AG09319 (cell line): ENCODE results near the gene TMEM161A.
"Not testable (repeated sequence)": the region's sequence is repeated elsewhere in the genome, so short reads cannot be mapped to it uniquely, and the experiment has no call there.

Source experiments
- DNase-seq: peaks from one replicate; pipeline ENCODE4 v3.0.0-alpha.2; 2010; ENCODE audit warnings: low read depth; ENCODE audit errors: extremely low read depth
- CTCF ChIP-seq: IDR thresholded peaks from 2 replicates; pipeline ENCODE4 v1.5.1; 2011; ENCODE audit warnings: low read depth, mild to moderate bottlenecking, inconsistent platforms, low read length, moderate library complexity

Gene TMEM161A

GRCh38 chr19:19138109-19138981, at the start of gene TMEM161A:
Gene TMEM161A, minus strand, starts transcription at chr19:19138478. Its CDS starts 50 bp downstream, at chr19:19138428.
- no peak for TF ChIP-seq CTCF
- peak; percentile 99 for DNase-seq

- no peak for DNase-seq
- TF ChIP-seq CTCF: no peak
Observed at GRCh38 chr19:19186742-19187141, 48.5 kb upstream of the TMEM161A start.

- TF ChIP-seq CTCF: peak; percentile 53
- DNase-seq: no peak
Observed at GRCh38 chr19:19185853-19186740, 47.8 kb upstream of the TMEM161A start.

GRCh38 chr19:19181488-19181998, 43.3 kb upstream of the TMEM161A start:
- no peak for TF ChIP-seq CTCF
- DNase-seq: no peak

- no peak for DNase-seq
- no peak for TF ChIP-seq CTCF
Observed at GRCh38 chr19:19179548-19180441, 41.5 kb upstream of the TMEM161A start.

GRCh38 chr19:19176950-19177349, 38.7 kb upstream of the TMEM161A start:
- no peak for DNase-seq
- no peak for TF ChIP-seq CTCF

GRCh38 chr19:19173243-19173642, 35.0 kb upstream of the TMEM161A start:
- DNase-seq: not testable (repeated sequence)
